Stimulated activated CD4-positive, alpha-beta T cell treated with anti-CD3 and anti-CD28 coated beads, Interleukin-15, amount 100 ng/mL, for 1 hour (primary cell): ENCODE data around the gene EFNB2.

Source experiments
- DNase-seq, 2 donors: peaks; one replicate each; pipeline ENCODE4 v3.0.0-alpha.2; 2020; ENCODE audit warnings: low read depth in 1 of 2, low spot score in 1 of 2

The EFNB2 gene

GRCh38 chr13:106551350-106551749 is 15.9 kb upstream of the EFNB2 start:
- DNase-seq, result no peak

- no peak for DNase-seq
Observed at GRCh38 chr13:106550570-106551135, 15.2 kb upstream of the EFNB2 start.

GRCh38 chr13:106548064-106548696 is 12.7 kb upstream of the EFNB2 start:
- DNase-seq, result no peak

GRCh38 chr13:106541826-106542225 is 6.4 kb upstream of the EFNB2 start:
- DNase-seq, result no peak

- no peak for DNase-seq
Observed at GRCh38 chr13:106540613-106541012, 5.2 kb upstream of the EFNB2 start.

- no peak for DNase-seq
Observed at GRCh38 chr13:106537521-106537920, 2.1 kb upstream of the EFNB2 start.

GRCh38 chr13:106536244-106537034 is 977 bp upstream of the EFNB2 start:
- DNase-seq, result peak; percentile 67 to 88

- DNase-seq, result peak in 1 of 2 donors; percentile 10
Observed at GRCh38 chr13:106534639-106535551, 567 bp downstream of the EFNB2 start.

- DNase-seq, result peak in 1 of 2 donors; percentile 6
Observed at GRCh38 chr13:106533943-106534638, 1.4 kb downstream of the EFNB2 start.

- DNase-seq, result no peak
Observed at GRCh38 chr13:106533101-106533942, 2.1 kb downstream of the EFNB2 start.

- no peak for DNase-seq
Observed at GRCh38 chr13:106532111-106532929, 3.1 kb downstream of the EFNB2 start.

GRCh38 chr13:106530980-106531481 is 4.4 kb downstream of the EFNB2 start:
- no peak for DNase-seq

GRCh38 chr13:106530171-106530851 is 5.2 kb downstream of the EFNB2 start:
- no peak for DNase-seq

- DNase-seq, result no peak
Observed at GRCh38 chr13:106529415-106530170, 5.9 kb downstream of the EFNB2 start.

GRCh38 chr13:106528718-106529414 is 6.6 kb downstream of the EFNB2 start:
- no peak for DNase-seq

- DNase-seq, result no peak
Observed at GRCh38 chr13:106527826-106528225, 7.6 kb downstream of the EFNB2 start.

- DNase-seq, result no peak
Observed at GRCh38 chr13:106527445-106527801, 8.0 kb downstream of the EFNB2 start.
